B cell (primary cell): ENCODE results near the gene ISG15. TPM values are rescaled to one million over a fixed set of nuclear protein-coding genes. Genes with fewer than 3 reads are reported as not detected.
A peak's percentile ranks its signal among the peaks of the same experiment; 100 is the strongest.

Experiments used
- ATAC-seq: fragments of 200-7000 bp; cut with Tn5 transposase; one replicate; pipeline ENCODE4 v1.10.0; 2021; ENCODE audit warnings: low read depth, mild to moderate bottlenecking, moderate number of reproducible peaks, moderate library complexity
- CTCF ChIA-PET: fragments of 350-600 bp; sonication (Branson Sonifier 250); formaldehyde crosslinking; loops from one replicate; lab custom pipeline; 2021; ENCODE audit warnings: antibody characterized with exemption, inconsistent platforms; lab: Charles Lee
- POLR2A ChIA-PET: fragments of 350-600 bp; sonication (Branson Sonifier 250); formaldehyde crosslinking; loops from one replicate; lab custom pipeline; 2021; ENCODE audit warnings: antibody characterized with exemption; lab: Charles Lee
- DNase-seq: peaks from one replicate; pipeline ENCODE4 v3.0.0; 2013
- H2AFZ ChIP-seq: 2 replicates; pipeline ENCODE4 v1.6.1; 2012; ENCODE audit warnings: mild to moderate bottlenecking, low read depth, low read length; ENCODE audit not compliant: insufficient read depth, poor library complexity, severe bottlenecking
- H3K27ac ChIP-seq, 2 donors: 1 replicate in 1 of 2; 2 replicates in 1 of 2; pipeline ENCODE4 v1.5.1; 2012 to 2013; ENCODE audit warnings: low read length in 2 of 2, mild to moderate bottlenecking in 2 of 2, moderate library complexity in 1 of 2
- H3K27me3 ChIP-seq, 4 experiments: fragments of 200-600 bp in 1 of 4; sonication (generic) in 1 of 4; replicated peaks in 1 of 4; 1 replicate in 2 of 4; 2 replicates in 2 of 4; pipeline versions ENCODE4 v1.6.1 to v1.7.0; 2013 to 2016; ENCODE audit warnings: low read length in 3 of 4, mild to moderate bottlenecking in 2 of 4, mixed read lengths in 1 of 4, moderate library complexity in 1 of 4; ENCODE audit not compliant: insufficient read depth in 4 of 4, control insufficient read depth in 3 of 4; ENCODE audit errors: control extremely low read depth in 1 of 4
- H3K36me3 ChIP-seq, 2 experiments: replicated peaks in 1 of 2; 1 replicate in 1 of 2; 2 replicates in 1 of 2; pipeline versions ENCODE4 v1.6.1 to v1.7.1; 2013; ENCODE audit warnings: low read length in 1 of 2; ENCODE audit not compliant: insufficient read depth in 2 of 2, control insufficient read depth in 1 of 2; ENCODE audit errors: control extremely low read depth in 1 of 2, extremely low read depth in 1 of 2
- H3K4me1 ChIP-seq, 2 donors: fragments of 200-600 bp in 1 of 2; sonication (generic) in 1 of 2; 1 replicate in 1 of 2; 2 replicates in 1 of 2; pipeline versions ENCODE4 v1.5.1 to v1.6.1; 2013 to 2017; ENCODE audit warnings: low read length in 2 of 2; ENCODE audit not compliant: control insufficient read depth in 2 of 2, insufficient read depth in 2 of 2
- H3K4me2 ChIP-seq: replicated peaks from 2 replicates; pipeline ENCODE3; 2012; ENCODE audit warnings: mild to moderate bottlenecking, low read depth, low read length; ENCODE audit not compliant: poor library complexity, severe bottlenecking
- H3K4me3 ChIP-seq, 5 experiments: fragments of 200-600 bp in 1 of 5; sonication (generic) in 1 of 5; 1 replicate in 3 of 5; 2 replicates in 2 of 5; pipeline versions ENCODE4 v1.5.1 to v1.7.0; 2011 to 2016; ENCODE audit warnings: low read length in 4 of 5, mild to moderate bottlenecking in 4 of 5, low read depth in 2 of 5, control low read depth in 1 of 5, moderate library complexity in 1 of 5; ENCODE audit not compliant: insufficient read depth in 1 of 5; ENCODE audit errors: control extremely low read depth in 1 of 5, extremely low read depth in 1 of 5
- H3K79me2 ChIP-seq: fragments of 200-600 bp; sonication (generic); one replicate; pipeline ENCODE4 v1.6.0; 2016; ENCODE audit warnings: low read length; ENCODE audit not compliant: control insufficient read depth, insufficient read depth
- H3K9ac ChIP-seq: fragments of 200-600 bp; sonication (generic); 2 replicates; pipeline ENCODE4 v1.6.1; 2017; ENCODE audit warnings: mild to moderate bottlenecking, low read length, moderate library complexity
- H3K9me3 ChIP-seq, 3 donors: one replicate each; pipeline versions ENCODE4 v1.6.1 to v1.7.1; 2013; ENCODE audit warnings: low read length in 2 of 3; ENCODE audit not compliant: control insufficient read depth in 2 of 3, insufficient read depth in 1 of 3; ENCODE audit errors: control extremely low read depth in 1 of 3
- H4K20me1 ChIP-seq: 2 replicates; pipeline ENCODE4 v1.6.0; 2012; ENCODE audit warnings: mild to moderate bottlenecking, low read length; ENCODE audit not compliant: insufficient read depth, control insufficient read depth, poor library complexity, severe bottlenecking
- H3K27ac Mint-ChIP-seq: one replicate; pipeline ENCODE4 v1.8.0; 2021; ENCODE audit warnings: mixed read lengths
- H3K27me3 Mint-ChIP-seq: one replicate; pipeline ENCODE4 v1.8.0; 2021; ENCODE audit warnings: mixed read lengths
- H3K4me1 Mint-ChIP-seq: one replicate; pipeline ENCODE4 v1.8.0; 2021; ENCODE audit warnings: mixed read lengths
- H3K4me3 Mint-ChIP-seq: one replicate; pipeline ENCODE4 v1.8.0; 2021; ENCODE audit warnings: mixed read lengths
- H3K9me3 Mint-ChIP-seq: one replicate; pipeline ENCODE4 v1.8.0; 2022; ENCODE audit warnings: mixed read lengths; ENCODE audit not compliant: insufficient read depth
- EZH2 ChIP-seq: IDR thresholded peaks from 2 replicates; pipeline ENCODE4 v1.6.1; 2012; ENCODE audit warnings: borderline replicate concordance, low read depth, mild to moderate bottlenecking, moderate library complexity, low read length; ENCODE audit not compliant: insufficient read depth, poor library complexity, severe bottlenecking
- WGBS: methylation state at CpG from one replicate; pipeline ENCODE4 v1.1.5; 2013; ENCODE audit warnings: missing lambda C conversion rate; ENCODE audit not compliant: insufficient coverage; 5-methylcytosine and 5-hydroxymethylcytosine counted together
- intact Hi-C: fragments of 100-400 bp; cut with micrococcal nuclease; formaldehyde crosslinking; loops from one replicate; pipeline ENCODE4 v1.10.0; 2022
- polyA plus RNA-seq: library from polyadenylated mRNA; depleted of rRNA; stranded (reverse); fragments of >200 nt; gene quantifications from 2 replicates; pipeline ENCODE4 v1.2.3, GENCODE V29; 2012
- total RNA-seq, 2 donors: library from RNA; stranded (reverse); fragments of 120-200 nt in 1 of 2; gene quantifications; 1 replicate in 1 of 2; 2 replicates in 1 of 2; pipeline versions ENCODE4 v1.2.3 to v1.2.4, GENCODE V29; 2013 to 2022
- TF ChIP-seq, protein P1 (sequence below): fragments of 200-600 bp; IDR thresholded peaks from one replicate; pipeline ENCODE4 v1.8.0; 2022; ENCODE audit warnings: antibody characterized with exemption, mild to moderate bottlenecking

ISG15 gene
- total and polyA plus RNA-seq, 2 donors (not counting 1 experiment from before 2014, with no cell fraction given) = 28.3 to 91.4 TPM

DNA sequence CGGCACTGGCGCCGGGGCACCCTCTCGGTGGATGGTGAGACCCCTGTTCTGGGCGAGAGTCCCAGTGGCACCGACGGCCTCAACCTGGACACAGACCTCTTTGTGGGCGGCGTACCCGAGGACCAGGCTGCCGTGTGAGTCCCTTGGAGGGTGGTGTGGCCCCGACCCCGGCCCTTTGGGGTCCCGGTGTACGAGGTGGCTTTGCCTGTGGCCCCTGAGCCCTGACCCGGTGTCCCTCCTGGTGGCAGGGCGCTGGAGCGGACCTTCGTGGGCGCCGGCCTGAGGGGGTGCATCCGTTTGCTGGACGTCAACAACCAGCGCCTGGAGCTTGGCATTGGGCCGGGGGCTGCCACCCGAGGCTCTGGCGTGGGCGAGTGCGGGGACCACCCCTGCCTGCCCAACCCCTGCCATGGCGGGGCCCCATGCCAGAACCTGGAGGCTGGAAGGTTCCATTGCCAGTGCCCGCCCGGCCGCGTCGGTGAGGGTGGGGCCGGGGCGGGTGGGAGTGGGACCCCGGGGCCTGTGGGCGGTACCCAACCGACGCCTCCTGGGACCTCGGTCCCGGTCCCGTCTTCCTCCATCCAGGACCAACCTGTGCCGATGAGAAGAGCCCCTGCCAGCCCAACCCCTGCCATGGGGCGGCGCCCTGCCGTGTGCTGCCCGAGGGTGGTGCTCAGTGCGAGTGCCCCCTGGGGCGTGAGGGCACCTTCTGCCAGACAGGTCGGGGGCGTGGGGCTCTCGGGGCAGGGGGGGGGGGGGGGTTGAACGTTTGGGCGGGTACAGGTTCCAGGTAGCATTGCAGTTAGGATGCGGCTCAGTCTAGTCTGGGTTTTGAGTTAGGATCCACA is 36.2 kb downstream of the ISG15 start:
- POLR2A ChIA-PET = no interaction called here
- Histone ChIP-seq H4K20me1 (no peaks in the 10 kb centered on the region), H2AFZ (no peak overlapping the region), H3K9me3 (no peaks in the 10 kb centered on the region), H3K9ac (no peak overlapping the region), H3K27ac (no peak overlapping the region), H3K4me1 (no peaks in the 10 kb centered on the region), H3K4me2 (no peak overlapping the region), H3K79me2 (no peaks in the 10 kb centered on the region), H3K36me3 (no peaks in the 10 kb centered on the region), H3K27me3 (no peaks in the 10 kb centered on the region), H3K4me3 (no peak overlapping the region)
- Mint-ChIP-seq H3K9me3 (no peaks in the 10 kb centered on the region), H3K27me3 (no peaks in the 10 kb centered on the region), H3K4me1 (peaks cover 4% of the 10 kb centered on the region), H3K4me3 (no peak overlapping the region), H3K27ac (no peak overlapping the region)
- 88% methylated on average over 44 of the region's 57 CpGs for WGBS
- CTCF ChIA-PET = interaction anchor here (1.3 kb wide), 1 partner anchor 9 kb away, joined by 3 read pairs; no protein-coding TSS in a partner anchor
- TF ChIP-seq, protein P1, sequence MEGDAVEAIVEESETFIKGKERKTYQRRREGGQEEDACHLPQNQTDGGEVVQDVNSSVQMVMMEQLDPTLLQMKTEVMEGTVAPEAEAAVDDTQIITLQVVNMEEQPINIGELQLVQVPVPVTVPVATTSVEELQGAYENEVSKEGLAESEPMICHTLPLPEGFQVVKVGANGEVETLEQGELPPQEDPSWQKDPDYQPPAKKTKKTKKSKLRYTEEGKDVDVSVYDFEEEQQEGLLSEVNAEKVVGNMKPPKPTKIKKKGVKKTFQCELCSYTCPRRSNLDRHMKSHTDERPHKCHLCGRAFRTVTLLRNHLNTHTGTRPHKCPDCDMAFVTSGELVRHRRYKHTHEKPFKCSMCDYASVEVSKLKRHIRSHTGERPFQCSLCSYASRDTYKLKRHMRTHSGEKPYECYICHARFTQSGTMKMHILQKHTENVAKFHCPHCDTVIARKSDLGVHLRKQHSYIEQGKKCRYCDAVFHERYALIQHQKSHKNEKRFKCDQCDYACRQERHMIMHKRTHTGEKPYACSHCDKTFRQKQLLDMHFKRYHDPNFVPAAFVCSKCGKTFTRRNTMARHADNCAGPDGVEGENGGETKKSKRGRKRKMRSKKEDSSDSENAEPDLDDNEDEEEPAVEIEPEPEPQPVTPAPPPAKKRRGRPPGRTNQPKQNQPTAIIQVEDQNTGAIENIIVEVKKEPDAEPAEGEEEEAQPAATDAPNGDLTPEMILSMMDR = no peak
- no peak for TF ChIP-seq EZH2
- intact Hi-C loops = no loop called here
- DNase-seq (no peak), ATAC-seq (no peak)

DNA sequence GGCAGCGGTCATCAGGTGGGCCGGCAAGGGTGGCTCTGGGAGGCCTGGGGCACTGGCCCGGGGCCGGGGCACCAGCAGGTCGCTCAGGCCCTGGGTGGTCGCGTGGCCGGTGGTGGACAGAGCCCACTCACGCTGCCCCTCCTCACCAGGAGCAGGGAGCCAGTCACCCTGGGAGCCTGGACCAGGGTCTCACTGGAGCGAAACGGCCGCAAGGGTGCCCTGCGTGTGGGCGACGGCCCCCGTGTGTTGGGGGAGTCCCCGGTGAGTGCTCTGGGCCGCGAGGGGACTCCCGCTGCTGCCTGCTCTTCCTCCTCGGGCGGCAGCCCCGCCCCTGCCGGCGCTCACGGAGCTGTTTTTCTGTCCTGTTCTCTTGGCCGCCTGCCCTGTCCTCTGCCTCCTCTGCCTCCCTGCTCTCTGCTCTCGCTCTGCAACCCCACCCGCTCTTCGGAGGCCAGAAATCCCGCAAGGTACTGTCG is 37.3 kb downstream of the ISG15 start:
- intact Hi-C loops = no loop called here
- Histone ChIP-seq H3K27me3 (no peaks in the 10 kb centered on the region), H3K4me1 (no peaks in the 10 kb centered on the region), H3K4me2 (peak overlapping the region; percentile 5), H3K9ac (no peak overlapping the region), H4K20me1 (no peaks in the 10 kb centered on the region), H3K79me2 (no peaks in the 10 kb centered on the region), H2AFZ (no peak overlapping the region), H3K9me3 (no peaks in the 10 kb centered on the region), H3K36me3 (no peaks in the 10 kb centered on the region), H3K27ac (no peak overlapping the region), H3K4me3 (no peak overlapping the region)
- no peak for TF ChIP-seq EZH2
- TF ChIP-seq, protein P1 = no peak
- CTCF ChIA-PET = interaction anchor here (0.6 to 1.3 kb wide), 3 partner anchors 10 to 200 kb away, joined by 3 to 5 read pairs (median 3); no protein-coding TSS in a partner anchor
- POLR2A ChIA-PET = interaction anchor here (0.6 to 0.7 kb wide), 2 partner anchors 324 to 338 kb away, joined by 3 to 4 read pairs; partner anchors contain the start of gene AURKAIP1
- Mint-ChIP-seq H3K27me3 (no peaks in the 10 kb centered on the region), H3K4me3 (peak overlapping the region; percentile 32), H3K4me1 (peaks cover 4% of the 10 kb centered on the region), H3K27ac (no peak overlapping the region), H3K9me3 (no peaks in the 10 kb centered on the region)
- ATAC-seq (peak; percentile 71), DNase-seq (peak; percentile 59)
- 75% methylated on average over 32 of the region's 32 CpGs for WGBS
